HepG2 (cell line): ENCODE results near the gene FAM53B. TPM values are rescaled to one million over a fixed set of nuclear protein-coding genes. Genes with fewer than 3 reads are reported as not detected.

ENCODE experiments used
- EP300 ChIP-seq, 3 experiments: sonication (generic) in 1 of 3; formaldehyde crosslinking in 1 of 3; IDR thresholded peaks; 2 replicates each; pipeline versions ENCODE4 v1.5.1 to v1.6.1; 2011 to 2020; ENCODE audit warnings: low read depth in 2 of 3, low read length in 2 of 3, borderline replicate concordance in 1 of 3, improper control_type of control experiment in 1 of 3, mild to moderate bottlenecking in 1 of 3, missing genetic modification reagents in 1 of 3, moderate library complexity in 1 of 3
- EZH2 ChIP-seq: conservative IDR thresholded peaks from 2 replicates; pipeline ENCODE4 v1.6.1; 2012; ENCODE audit warnings: mild to moderate bottlenecking, low read depth, low read length, moderate library complexity
- HNRNPL ChIP-seq: fragments of 200-400 bp; formaldehyde crosslinking; IDR thresholded peaks from 2 replicates; pipeline ENCODE4 v1.6.1; 2017; ENCODE audit warnings: mild to moderate bottlenecking, low read depth, low read length
- IKZF1 ChIP-seq: fragments of 450-650 bp; IDR thresholded peaks from 2 replicates; pipeline ENCODE4 v1.7.1; 2016
- IRF2 ChIP-seq: IDR thresholded peaks from 2 replicates; pipeline ENCODE4 v1.6.1; 2018; ENCODE audit warnings: missing genetic modification reagents, missing compliant biosample characterization
- MIER2 ChIP-seq: IDR thresholded peaks from 2 replicates; pipeline ENCODE4 v1.6.1; 2016; ENCODE audit warnings: missing biosample characterization, missing genetic modification reagents
- NAIF1 ChIP-seq: sonication (generic); formaldehyde crosslinking; IDR thresholded peaks from 2 replicates; pipeline ENCODE4 v1.5.0; 2020; ENCODE audit warnings: mild to moderate bottlenecking, missing genetic modification reagents, borderline replicate concordance
- NFE2L2 ChIP-seq: fragments of 150-350 bp; IDR thresholded peaks from 2 replicates; pipeline ENCODE4 v1.6.1; 2014; ENCODE audit warnings: low read length
- NFKBIZ ChIP-seq: IDR thresholded peaks from 2 replicates; pipeline ENCODE4 v1.6.1; 2018; ENCODE audit warnings: missing genetic modification reagents, missing compliant biosample characterization
- NFYB ChIP-seq: sonication (generic); formaldehyde crosslinking; IDR thresholded peaks from 2 replicates; pipeline ENCODE4 v1.4.0; 2020; ENCODE audit warnings: missing genetic modification reagents
- NFYC ChIP-seq: IDR thresholded peaks from 2 replicates; pipeline ENCODE4 v1.6.1; 2016; ENCODE audit warnings: missing genetic modification reagents, missing compliant biosample characterization
- POGZ ChIP-seq: sonication (generic); formaldehyde crosslinking; IDR thresholded peaks from 2 replicates; pipeline ENCODE4 v1.4.0; 2020; ENCODE audit warnings: mild to moderate bottlenecking, missing genetic modification reagents
- POLR2AphosphoS5 ChIP-seq: IDR thresholded peaks from 2 replicates; pipeline ENCODE4 v1.6.1; 2012; ENCODE audit warnings: low read depth, low read length
- RAD51 ChIP-seq: fragments of 450-650 bp; IDR thresholded peaks from 2 replicates; pipeline ENCODE4 v1.6.1; 2016; ENCODE audit warnings: borderline replicate concordance
- TOE1 ChIP-seq: sonication (generic); formaldehyde crosslinking; IDR thresholded peaks from 2 replicates; pipeline ENCODE4 v1.4.0; 2020; ENCODE audit warnings: mild to moderate bottlenecking, missing genetic modification reagents
- XRCC5 ChIP-seq: fragments of 200-400 bp; formaldehyde crosslinking; optimal IDR thresholded peaks from 2 replicates; pipeline ENCODE3; 2017; ENCODE audit warnings: mild to moderate bottlenecking, low read length
- ZNF367 ChIP-seq: sonication (generic); formaldehyde crosslinking; IDR thresholded peaks from 2 replicates; pipeline ENCODE4 v1.4.0; 2020; ENCODE audit warnings: missing genetic modification reagents, borderline replicate concordance
- ZNF737 ChIP-seq: sonication (generic); formaldehyde crosslinking; IDR thresholded peaks from 2 replicates; pipeline ENCODE4 v1.5.0; 2020; ENCODE audit warnings: missing genetic modification reagents, mild to moderate bottlenecking, borderline replicate concordance
- polyA plus RNA-seq, 8 experiments: library from polyadenylated mRNA; depleted of rRNA in 3 of 8; stranded (reverse) in 7 of 8; unstranded in 1 of 8; fragments of >200 nt; fragmentation: Illumina TruSeq in 4 of 8; extraction: Trizol in 4 of 8; gene quantifications; 2 replicates each; pipeline versions ENCODE4 v1.2.1 to v1.2.3, GENCODE V29; 2011 to 2016; ENCODE audit warnings: low read depth in 4 of 8, missing spikeins in 1 of 8, mixed read lengths in 1 of 8; ENCODE audit not compliant: insufficient read depth in 1 of 8
- total RNA-seq, 5 experiments: library from RNA; depleted of rRNA; stranded (reverse); fragments of >200 nt; fragmentation: Illumina TruSeq; extraction: Trizol; gene quantifications; 2 replicates each; pipeline ENCODE4 v1.2.3, GENCODE V29; 2016; ENCODE audit warnings: low read depth in 1 of 5
- TF ChIP-seq, protein P1 (sequence below): sonication (generic); formaldehyde crosslinking; IDR thresholded peaks from 2 replicates; pipeline ENCODE4 v1.4.0; 2020; ENCODE audit warnings: missing genetic modification reagents
- TF ChIP-seq, protein P2 (sequence below): IDR thresholded peaks from 2 replicates; pipeline ENCODE4 v1.6.1; 2016; ENCODE audit warnings: low read depth, control low read depth
- TF ChIP-seq, protein P3 (sequence below): sonication (generic); formaldehyde crosslinking; IDR thresholded peaks from 2 replicates; pipeline ENCODE4 v1.5.0; 2020; ENCODE audit warnings: mild to moderate bottlenecking, missing genetic modification reagents, borderline replicate concordance

Gene FAM53B
- total and polyA plus RNA-seq, 2 of the 13 experiments (the other 11 are each of a cell fraction or from before 2014, with no cell fraction given): 6.4 to 19.3 TPM

DNA sequence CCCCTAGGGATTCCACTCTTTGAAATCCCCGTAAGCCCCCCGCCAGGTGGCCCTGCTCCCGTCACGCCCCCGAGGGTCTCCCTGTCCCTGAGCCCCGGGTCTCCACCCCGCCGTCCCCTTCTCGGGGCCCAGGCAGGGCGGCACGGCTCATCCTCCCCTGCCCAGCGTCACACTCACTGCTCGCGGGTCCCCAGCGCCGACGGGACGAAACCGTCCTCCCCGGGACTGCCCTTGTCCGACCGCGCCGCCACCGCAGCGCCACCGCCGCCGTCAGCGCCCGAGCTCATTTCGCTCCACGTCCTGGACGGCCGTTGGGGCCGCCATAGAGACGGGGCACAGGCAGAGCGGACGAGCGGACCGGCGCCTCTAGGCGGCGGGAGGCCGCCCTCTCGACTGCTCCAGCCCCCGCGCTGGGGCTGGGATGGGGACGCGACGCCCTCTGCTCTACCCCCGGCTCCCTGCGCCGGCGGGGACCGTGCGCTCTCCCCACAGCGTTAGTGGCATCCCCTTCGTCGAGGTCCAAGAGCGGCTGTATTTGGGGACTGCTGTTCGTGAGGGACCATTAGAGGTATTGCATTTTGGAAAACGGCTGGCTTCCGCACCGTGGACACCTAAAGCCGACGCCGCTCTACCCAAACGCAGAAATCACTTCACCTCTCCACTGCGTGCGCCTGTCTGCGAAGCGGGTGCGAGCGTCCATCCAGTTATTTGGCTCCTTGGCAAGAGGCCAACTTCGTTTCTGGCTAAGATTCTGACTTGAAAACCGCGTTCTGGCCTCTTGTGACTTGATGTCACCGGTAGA lies 47.6 kb upstream of the FAM53B start, which contains the start of gene EEF1AKMT2 (continued):
- TF ChIP-seq, protein P1, sequence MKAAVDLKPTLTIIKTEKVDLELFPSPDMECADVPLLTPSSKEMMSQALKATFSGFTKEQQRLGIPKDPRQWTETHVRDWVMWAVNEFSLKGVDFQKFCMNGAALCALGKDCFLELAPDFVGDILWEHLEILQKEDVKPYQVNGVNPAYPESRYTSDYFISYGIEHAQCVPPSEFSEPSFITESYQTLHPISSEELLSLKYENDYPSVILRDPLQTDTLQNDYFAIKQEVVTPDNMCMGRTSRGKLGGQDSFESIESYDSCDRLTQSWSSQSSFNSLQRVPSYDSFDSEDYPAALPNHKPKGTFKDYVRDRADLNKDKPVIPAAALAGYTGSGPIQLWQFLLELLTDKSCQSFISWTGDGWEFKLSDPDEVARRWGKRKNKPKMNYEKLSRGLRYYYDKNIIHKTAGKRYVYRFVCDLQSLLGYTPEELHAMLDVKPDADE (CRISPR knock-in tag): no peak
- TF ChIP-seq NFYB (CRISPR knock-in tag) (no peak), IRF2 (peak; percentile 80), XRCC5 (peak; percentile 97), TOE1 (CRISPR knock-in tag) (peak; percentile 88; the same call in 1 of the 2 replicates), POLR2AphosphoS5 (peak; percentile 85), NFYC (CRISPR knock-in tag) (peak; percentile 31; the same call in 1 of the 2 replicates), NFKBIZ (CRISPR knock-in tag) (no peak), IKZF1 (no peak), MIER2 (CRISPR knock-in tag) (no peak), EZH2 (no peak), HNRNPL (no peak), ZNF737 (CRISPR knock-in tag) (no peak), NAIF1 (CRISPR knock-in tag) (peak; percentile 92), EP300 (IDR thresholded peaks at IDR 0.05; ENCODE audit: low read depth in 2 of 2, low read length in 2 of 2) (peak; percentile 13 to 22; a peak in 1 of 4 replicates), EP300 (CRISPR knock-in tag; IDR thresholded peaks at IDR 0.05; ENCODE audit: borderline replicate concordance) (no peak; the same call in 1 of the 2 replicates), POGZ (CRISPR knock-in tag) (peak; percentile 89), NFE2L2 (no peak), RAD51 (no peak), ZNF367 (CRISPR knock-in tag) (peak; percentile 80; the same call in 1 of the 2 replicates)
- TF ChIP-seq, protein P2, sequence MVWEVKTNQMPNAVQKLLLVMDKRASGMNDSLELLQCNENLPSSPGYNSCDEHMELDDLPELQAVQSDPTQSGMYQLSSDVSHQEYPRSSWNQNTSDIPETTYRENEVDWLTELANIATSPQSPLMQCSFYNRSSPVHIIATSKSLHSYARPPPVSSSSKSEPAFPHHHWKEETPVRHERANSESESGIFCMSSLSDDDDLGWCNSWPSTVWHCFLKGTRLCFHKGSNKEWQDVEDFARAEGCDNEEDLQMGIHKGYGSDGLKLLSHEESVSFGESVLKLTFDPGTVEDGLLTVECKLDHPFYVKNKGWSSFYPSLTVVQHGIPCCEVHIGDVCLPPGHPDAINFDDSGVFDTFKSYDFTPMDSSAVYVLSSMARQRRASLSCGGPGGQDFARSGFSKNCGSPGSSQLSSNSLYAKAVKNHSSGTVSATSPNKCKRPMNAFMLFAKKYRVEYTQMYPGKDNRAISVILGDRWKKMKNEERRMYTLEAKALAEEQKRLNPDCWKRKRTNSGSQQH: no peak; the same call in 1 of the 2 replicates
- TF ChIP-seq, protein P3, sequence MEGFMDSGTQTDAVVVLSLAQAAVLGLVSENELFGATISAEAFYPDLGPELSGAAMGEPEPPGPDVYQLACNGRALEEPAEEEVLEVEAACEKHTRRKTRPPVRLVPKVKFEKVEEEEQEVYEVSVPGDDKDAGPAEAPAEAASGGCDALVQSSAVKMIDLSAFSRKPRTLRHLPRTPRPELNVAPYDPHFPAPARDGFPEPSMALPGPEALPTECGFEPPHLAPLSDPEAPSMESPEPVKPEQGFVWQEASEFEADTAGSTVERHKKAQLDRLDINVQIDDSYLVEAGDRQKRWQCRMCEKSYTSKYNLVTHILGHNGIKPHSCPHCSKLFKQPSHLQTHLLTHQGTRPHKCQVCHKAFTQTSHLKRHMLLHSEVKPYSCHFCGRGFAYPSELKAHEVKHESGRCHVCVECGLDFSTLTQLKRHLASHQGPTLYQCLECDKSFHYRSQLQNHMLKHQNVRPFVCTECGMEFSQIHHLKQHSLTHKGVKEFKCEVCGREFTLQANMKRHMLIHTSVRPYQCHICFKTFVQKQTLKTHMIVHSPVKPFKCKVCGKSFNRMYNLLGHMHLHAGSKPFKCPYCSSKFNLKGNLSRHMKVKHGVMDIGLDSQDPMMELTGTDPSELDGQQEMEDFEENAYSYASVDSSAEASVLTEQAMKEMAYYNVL (CRISPR knock-in tag): no peak; the same call in 1 of the 2 replicates
